ENCODE measurements around the gene LGALS4. TPM values are rescaled to one million over a fixed set of nuclear protein-coding genes. Genes with fewer than 3 reads are reported as not detected.
"Not testable (repeated sequence)": the region's sequence is repeated elsewhere in the genome, so short reads cannot be mapped to it uniquely, and the experiment has no call there.

The LGALS4 gene
- total and polyA plus RNA-seq, 9 donors: 0.57 to 7.4 (median 1.4) TPM

DNA sequence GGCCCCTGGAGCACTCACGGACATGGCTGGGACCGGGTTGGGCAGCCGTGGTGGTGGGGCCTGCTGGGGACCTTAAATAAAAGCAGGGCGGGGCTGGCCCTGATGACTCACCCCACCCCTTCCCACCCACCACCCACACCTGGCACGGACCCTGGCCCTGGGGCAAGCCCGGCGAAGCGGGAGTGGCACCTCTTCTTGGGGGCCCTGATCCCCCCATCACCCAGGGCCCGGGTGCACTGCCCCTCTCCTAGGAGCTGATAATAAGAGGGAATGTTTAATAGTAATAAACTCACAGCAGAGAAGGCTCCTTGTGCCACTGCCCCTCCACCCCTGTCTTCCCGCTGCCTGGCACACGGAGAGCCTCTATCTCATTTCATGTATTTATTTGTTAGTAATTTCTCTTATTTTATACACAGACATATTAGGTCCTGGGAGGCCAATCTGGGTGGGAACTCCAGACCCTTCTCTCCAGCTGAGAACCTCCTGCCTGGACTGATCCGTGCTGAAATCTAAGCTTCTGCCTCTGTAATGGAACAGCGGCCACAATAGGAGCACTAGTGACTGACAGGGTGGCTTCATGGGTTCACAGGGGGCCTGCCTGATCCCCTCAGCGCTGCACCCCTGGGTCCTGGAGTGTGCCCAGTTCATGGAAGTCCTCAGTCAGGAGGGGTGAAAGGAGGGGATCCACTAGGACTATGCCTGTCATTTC, 39.1 kb downstream of the LGALS4 start, which contains the start of gene LGALS7:
Gene LGALS7 (minus strand): TSS at position 49 of the 709 bp plus-strand sequence. CDS start 25 bp downstream, at position 24.
- 74 to 85% (median 80%) methylated on average over 6 to 10 of the region's 14 CpGs for WGBS, 3 donors
- Histone ChIP-seq H3K27ac (no peak within 1 kb of the TSS), H3K27me3 (no peaks in the 10 kb centered on the region), H3K4me3 (no peak within 1 kb of the TSS), H3K36me3 (no peaks in the 10 kb centered on the region), H3K4me1 (ENCODE audit: insufficient read depth) (peaks cover 5% of the 10 kb centered on the region), H3K9me3 (no peaks in the 10 kb centered on the region)
- DNase-seq: no peak
- TF ChIP-seq POLR2A (IDR thresholded peaks at IDR 0.05): no peak
- TF ChIP-seq, protein P1, sequence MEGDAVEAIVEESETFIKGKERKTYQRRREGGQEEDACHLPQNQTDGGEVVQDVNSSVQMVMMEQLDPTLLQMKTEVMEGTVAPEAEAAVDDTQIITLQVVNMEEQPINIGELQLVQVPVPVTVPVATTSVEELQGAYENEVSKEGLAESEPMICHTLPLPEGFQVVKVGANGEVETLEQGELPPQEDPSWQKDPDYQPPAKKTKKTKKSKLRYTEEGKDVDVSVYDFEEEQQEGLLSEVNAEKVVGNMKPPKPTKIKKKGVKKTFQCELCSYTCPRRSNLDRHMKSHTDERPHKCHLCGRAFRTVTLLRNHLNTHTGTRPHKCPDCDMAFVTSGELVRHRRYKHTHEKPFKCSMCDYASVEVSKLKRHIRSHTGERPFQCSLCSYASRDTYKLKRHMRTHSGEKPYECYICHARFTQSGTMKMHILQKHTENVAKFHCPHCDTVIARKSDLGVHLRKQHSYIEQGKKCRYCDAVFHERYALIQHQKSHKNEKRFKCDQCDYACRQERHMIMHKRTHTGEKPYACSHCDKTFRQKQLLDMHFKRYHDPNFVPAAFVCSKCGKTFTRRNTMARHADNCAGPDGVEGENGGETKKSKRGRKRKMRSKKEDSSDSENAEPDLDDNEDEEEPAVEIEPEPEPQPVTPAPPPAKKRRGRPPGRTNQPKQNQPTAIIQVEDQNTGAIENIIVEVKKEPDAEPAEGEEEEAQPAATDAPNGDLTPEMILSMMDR (IDR thresholded peaks at IDR 0.05): no peak
- no peak for TF ChIP-seq EP300 (IDR thresholded peaks at IDR 0.05)
- intact Hi-C loops (cut with DNase I): loop anchor here in 1 of 4 donors (2.0 kb wide), 1 partner anchor 19 kb away; no protein-coding TSS in a partner anchor

- H3K9me3 ChIP-seq; intact Hi-C loops (cut with DNase I); DNase-seq; H3K27ac ChIP-seq; H3K36me3 ChIP-seq; H3K4me3 ChIP-seq; H3K4me1 ChIP-seq (ENCODE audit: insufficient read depth); H3K27me3 ChIP-seq: not testable (repeated sequence)
- WGBS, 3 donors: 27% methylated on average over 7 of the region's 30 CpGs; no CpG with 5 or more reads in 2 of the 3 donors
These were observed 41.2 kb downstream of the LGALS4 start for GRCh38 chr19:38771569-38771968.

- H3K9me3 ChIP-seq; H3K27me3 ChIP-seq; H3K4me3 ChIP-seq; H3K36me3 ChIP-seq; DNase-seq; H3K27ac ChIP-seq; H3K4me1 ChIP-seq (ENCODE audit: insufficient read depth); intact Hi-C loops (cut with DNase I): not testable (repeated sequence)
- WGBS, 3 donors: 12 to 14% methylated on average over 1 of the region's 22 CpGs; no CpG with 5 or more reads in 1 of the 3 donors
These were observed 41.8 kb downstream of the LGALS4 start for GRCh38 chr19:38770949-38771275.

DNA sequence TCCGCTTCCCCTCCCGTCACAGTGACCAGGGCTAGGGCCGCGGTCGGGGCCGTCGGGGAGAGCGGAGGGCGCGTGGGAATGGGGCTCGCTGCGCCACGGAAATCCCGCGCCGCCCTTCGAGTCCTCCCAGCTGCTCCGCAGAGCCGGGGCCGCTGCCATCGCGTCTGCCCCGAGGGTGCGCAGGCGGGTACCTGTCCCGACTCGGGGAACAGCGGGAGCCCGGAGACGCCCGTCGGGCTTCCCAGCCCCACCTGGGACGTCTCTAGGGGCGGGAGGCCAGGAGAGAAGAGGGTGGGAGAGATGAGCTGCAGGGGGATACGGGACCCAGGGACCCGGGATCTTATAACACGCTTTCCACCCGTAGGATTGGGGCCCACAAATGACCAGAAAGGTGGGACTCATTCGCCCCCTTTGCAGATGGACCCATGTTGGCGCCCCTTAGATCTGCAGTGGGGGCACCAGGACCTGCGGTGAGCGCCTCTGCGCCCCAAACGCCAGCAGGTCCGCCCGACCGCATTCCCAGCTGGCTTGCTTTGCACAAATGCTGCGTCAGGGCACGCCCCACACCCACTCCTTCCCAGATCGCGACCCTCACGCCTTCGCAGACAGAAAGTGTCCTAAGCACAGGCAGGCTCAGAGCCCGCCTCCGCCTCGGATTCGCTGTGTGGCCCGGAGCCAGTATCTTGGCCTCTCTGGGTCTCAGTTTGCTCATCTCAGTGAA, 42.4 kb downstream of the LGALS4 start:
- not testable (repeated sequence) for H3K9me3 ChIP-seq

GRCh38 chr19:38769635-38770211, 43.0 kb downstream of the LGALS4 start:
- WGBS, 3 donors: 11 to 16% (median 12%) methylated on average over 27 to 42 of the region's 42 CpGs
- peak; percentile 75 to 90 (median 83) for DNase-seq
- Histone ChIP-seq H3K4me3 (no peak overlapping the region), H3K27me3 (no peaks in the 10 kb centered on the region), H3K36me3 (no peaks in the 10 kb centered on the region), H3K4me1 (ENCODE audit: insufficient read depth) (peaks cover 5% of the 10 kb centered on the region), H3K9me3 (no peaks in the 10 kb centered on the region), H3K27ac (no peak overlapping the region)
- TF ChIP-seq, protein P1 (IDR thresholded peaks at IDR 0.05): peak; percentile 30 to 84 (median 80)
- TF ChIP-seq POLR2A (IDR thresholded peaks at IDR 0.05): no peak
- TF ChIP-seq EP300 (IDR thresholded peaks at IDR 0.05): no peak
- intact Hi-C loops (cut with DNase I): no loop called here

More for the DNA sequence above, 42.4 kb downstream of the LGALS4 start:
- H3K27ac ChIP-seq; H3K4me1 ChIP-seq (ENCODE audit: insufficient read depth); intact Hi-C loops (cut with DNase I); H3K36me3 ChIP-seq; DNase-seq; H3K4me3 ChIP-seq; H3K27me3 ChIP-seq: not testable (repeated sequence)
- 5 to 7% (median 5%) methylated on average over 9 to 25 of the region's 58 CpGs for WGBS, 3 donors

Measured in ovary (tissue), 9 donors.